Glomerular endothelial cell (primary cell): ENCODE data around the gene MMP20. TPM values are rescaled to one million over a fixed set of nuclear protein-coding genes. Genes with fewer than 3 reads are reported as not detected.

Experiments used
- DNase-seq: peaks from one replicate; pipeline ENCODE4 v3.0.0-alpha.2; 2011; ENCODE audit warnings: low read depth, low spot score; ENCODE audit errors: extremely low read depth
- total RNA-seq: library from RNA; depleted of rRNA; stranded (reverse); fragments of >200 nt; gene quantifications from 2 replicates; pipeline ENCODE4 v1.2.3, GENCODE V29; 2015

The MMP20 gene
- total RNA-seq, 1 donor from 2014 or later: not detected

- no peak for DNase-seq
Observed at GRCh38 chr11:102596578-102596977, 28.6 kb downstream of the MMP20 start.

GRCh38 chr11:102592634-102593581 lies 32.2 kb downstream of the MMP20 start:
- no peak for DNase-seq

GRCh38 chr11:102592131-102592530 lies 33.0 kb downstream of the MMP20 start:
- no peak for DNase-seq

- DNase-seq: no peak
Observed at GRCh38 chr11:102591160-102591718, 33.9 kb downstream of the MMP20 start.

GRCh38 chr11:102590276-102591049 lies 34.7 kb downstream of the MMP20 start:
- no peak for DNase-seq

- no peak for DNase-seq
Observed at GRCh38 chr11:102589047-102589459, 36.1 kb downstream of the MMP20 start.

GRCh38 chr11:102587722-102588121 lies 37.4 kb downstream of the MMP20 start:
- no peak for DNase-seq

- no peak for DNase-seq
Observed at GRCh38 chr11:102583141-102583873, 41.8 kb downstream of the MMP20 start.

GRCh38 chr11:102582140-102582539 lies 43.0 kb downstream of the MMP20 start:
- no peak for DNase-seq

- no peak for DNase-seq
Observed at GRCh38 chr11:102581066-102581465, 44.1 kb downstream of the MMP20 start.

- DNase-seq: no peak
Observed at GRCh38 chr11:102580185-102580951, 44.8 kb downstream of the MMP20 start.

- DNase-seq: no peak
Observed at GRCh38 chr11:102577723-102578122, 47.4 kb downstream of the MMP20 start.

- no peak for DNase-seq
Observed at GRCh38 chr11:102577182-102577581, 48.0 kb downstream of the MMP20 start.

GRCh38 chr11:102576350-102576749 lies 48.8 kb downstream of the MMP20 start:
- DNase-seq: no peak

- no peak for DNase-seq
Observed at GRCh38 chr11:102575012-102575411, 50.1 kb downstream of the MMP20 start.

GRCh38 chr11:102573851-102574250 lies 51.3 kb downstream of the MMP20 start:
- DNase-seq: no peak

- no peak for DNase-seq
Observed at GRCh38 chr11:102572554-102573220, 52.4 kb downstream of the MMP20 start.

GRCh38 chr11:102568851-102569250 lies 56.3 kb downstream of the MMP20 start:
- DNase-seq: no peak

GRCh38 chr11:102566112-102566511 lies 59.0 kb downstream of the MMP20 start:
- no peak for DNase-seq
